Measurements from ENCODE around the gene PARL. TPM values are rescaled to one million over a fixed set of nuclear protein-coding genes. Genes with fewer than 3 reads are reported as not detected.
A peak's percentile ranks its signal among the peaks of the same experiment; 100 is the strongest.

PARL gene, protein sequence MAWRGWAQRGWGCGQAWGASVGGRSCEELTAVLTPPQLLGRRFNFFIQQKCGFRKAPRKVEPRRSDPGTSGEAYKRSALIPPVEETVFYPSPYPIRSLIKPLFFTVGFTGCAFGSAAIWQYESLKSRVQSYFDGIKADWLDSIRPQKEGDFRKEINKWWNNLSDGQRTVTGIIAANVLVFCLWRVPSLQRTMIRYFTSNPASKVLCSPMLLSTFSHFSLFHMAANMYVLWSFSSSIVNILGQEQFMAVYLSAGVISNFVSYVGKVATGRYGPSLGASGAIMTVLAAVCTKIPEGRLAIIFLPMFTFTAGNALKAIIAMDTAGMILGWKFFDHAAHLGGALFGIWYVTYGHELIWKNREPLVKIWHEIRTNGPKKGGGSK
- total RNA-seq, result 10 to 100 TPM; 40.8 to 57.0 (median 47.6) TPM

DNA sequence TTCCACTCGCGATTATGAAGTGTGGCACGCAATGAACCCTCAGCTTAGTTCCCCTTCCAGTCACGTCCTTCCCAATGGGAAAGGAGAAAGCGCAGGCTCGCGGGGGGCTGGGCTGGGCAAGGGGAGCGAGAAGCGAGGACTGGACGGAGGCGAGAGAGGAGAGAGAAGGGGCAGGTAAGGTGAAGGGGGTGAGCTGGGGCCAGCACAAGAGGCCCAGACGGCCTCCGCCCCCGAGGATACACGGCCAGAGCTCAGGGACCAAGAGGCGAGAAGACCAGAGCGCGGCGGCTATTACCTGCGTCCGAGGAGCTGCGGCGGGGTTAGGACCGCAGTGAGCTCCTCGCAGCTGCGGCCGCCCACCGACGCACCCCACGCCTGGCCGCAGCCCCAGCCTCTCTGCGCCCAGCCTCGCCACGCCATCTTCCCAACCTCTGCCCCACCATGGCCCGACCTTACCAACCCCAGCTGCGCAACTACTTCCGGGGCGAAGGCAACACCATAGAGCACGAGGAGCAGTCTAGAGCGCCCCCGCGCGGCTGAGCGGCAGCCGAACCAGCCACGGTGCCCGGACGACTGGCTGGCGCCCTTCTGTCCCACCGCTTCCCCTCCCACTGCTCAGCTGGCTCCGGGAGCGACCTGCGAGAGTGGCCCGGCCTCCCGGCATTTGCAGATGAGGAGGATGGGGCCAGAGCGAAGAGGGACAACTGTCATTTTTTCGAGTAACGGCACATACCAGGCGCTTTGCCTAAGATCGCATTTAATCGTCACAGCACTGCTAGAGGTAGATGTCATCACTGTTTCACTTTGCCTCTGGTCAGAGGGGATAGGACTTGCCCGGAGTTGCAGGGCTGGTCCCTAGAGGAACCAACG is at the start of gene PARL:
PARL (minus strand) TSS at position 454 of the 870 bp plus-strand sequence; CDS start at position 420, 34 bp downstream.
- TF ChIP-seq, protein P1, sequence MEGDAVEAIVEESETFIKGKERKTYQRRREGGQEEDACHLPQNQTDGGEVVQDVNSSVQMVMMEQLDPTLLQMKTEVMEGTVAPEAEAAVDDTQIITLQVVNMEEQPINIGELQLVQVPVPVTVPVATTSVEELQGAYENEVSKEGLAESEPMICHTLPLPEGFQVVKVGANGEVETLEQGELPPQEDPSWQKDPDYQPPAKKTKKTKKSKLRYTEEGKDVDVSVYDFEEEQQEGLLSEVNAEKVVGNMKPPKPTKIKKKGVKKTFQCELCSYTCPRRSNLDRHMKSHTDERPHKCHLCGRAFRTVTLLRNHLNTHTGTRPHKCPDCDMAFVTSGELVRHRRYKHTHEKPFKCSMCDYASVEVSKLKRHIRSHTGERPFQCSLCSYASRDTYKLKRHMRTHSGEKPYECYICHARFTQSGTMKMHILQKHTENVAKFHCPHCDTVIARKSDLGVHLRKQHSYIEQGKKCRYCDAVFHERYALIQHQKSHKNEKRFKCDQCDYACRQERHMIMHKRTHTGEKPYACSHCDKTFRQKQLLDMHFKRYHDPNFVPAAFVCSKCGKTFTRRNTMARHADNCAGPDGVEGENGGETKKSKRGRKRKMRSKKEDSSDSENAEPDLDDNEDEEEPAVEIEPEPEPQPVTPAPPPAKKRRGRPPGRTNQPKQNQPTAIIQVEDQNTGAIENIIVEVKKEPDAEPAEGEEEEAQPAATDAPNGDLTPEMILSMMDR (IDR thresholded peaks at IDR 0.05), result peak in 2 of 3 donors; percentile 25 to 64
- ATAC-seq (ENCODE audit: low FRiP score) (peak; percentile 100), DNase-seq (ENCODE audit: low spot score) (peak; percentile 97)

DNA sequence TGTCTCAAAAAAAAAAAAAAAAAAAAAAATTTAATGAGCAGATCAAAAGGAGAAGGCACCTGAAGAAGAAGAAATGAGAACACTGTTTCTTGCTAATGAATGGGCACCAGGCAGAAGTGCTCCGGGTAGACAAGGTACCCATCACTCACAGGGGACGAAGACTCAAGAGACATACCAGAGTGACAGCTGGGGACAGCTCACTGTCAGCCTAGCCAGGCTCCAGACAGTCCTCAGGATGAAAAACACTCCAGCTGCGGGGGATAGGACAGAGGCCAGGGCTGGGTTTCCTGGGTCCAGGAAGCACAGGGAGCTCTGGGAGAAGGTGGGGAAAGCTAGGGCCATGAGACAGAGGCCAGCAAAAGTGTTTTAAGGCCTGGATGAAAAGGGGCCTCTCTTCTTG is 48.5 kb upstream of the PARL start:
- DNase-seq (ENCODE audit: low spot score) (no peak), ATAC-seq (ENCODE audit: low FRiP score) (no peak)
- TF ChIP-seq, protein P1 (IDR thresholded peaks at IDR 0.05), result no peak

DNA sequence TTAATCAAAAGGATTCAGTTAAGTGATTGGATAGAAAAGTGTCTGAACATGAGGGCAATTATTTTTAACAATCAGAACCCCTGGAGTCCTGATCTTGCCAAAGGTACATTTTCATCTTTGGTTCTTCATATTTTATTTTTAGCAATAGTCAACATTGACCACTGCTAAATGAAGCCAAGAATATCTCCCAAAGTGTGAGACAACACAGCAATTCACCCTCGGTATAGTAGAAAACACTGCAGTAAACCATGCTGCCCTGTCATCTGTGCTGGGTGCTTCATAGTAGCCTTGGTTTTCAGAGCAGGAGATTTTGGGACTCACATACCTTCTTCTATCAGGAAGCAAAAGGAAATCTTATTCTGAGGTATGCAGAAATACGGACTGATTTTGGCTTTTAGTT is 47.2 kb upstream of the PARL start:
- TF ChIP-seq, protein P1 (IDR thresholded peaks at IDR 0.05), result no peak
- no peak for ATAC-seq (ENCODE audit: low FRiP score)
- DNase-seq (ENCODE audit: low spot score), result no peak

DNA sequence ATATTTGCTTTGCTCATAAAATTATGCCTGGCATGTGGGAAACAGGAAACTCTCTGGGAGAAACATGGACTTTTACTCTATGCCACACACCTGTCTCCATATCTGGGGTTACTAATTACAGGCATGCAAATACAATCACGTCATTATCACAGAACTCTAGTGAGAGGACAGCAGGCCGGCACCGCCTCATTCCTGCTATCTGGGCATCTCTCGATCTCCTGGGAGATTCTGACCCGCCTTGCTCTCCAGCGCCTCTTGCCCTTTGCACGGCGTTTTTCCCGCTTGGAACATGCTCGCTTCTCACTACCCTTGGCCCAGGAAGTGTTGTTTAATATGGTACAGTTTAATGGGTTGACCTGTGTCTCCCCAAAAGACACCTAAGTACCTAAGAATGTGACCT is 45.4 kb upstream of the PARL start:
- TF ChIP-seq, protein P1 (IDR thresholded peaks at IDR 0.05), result no peak
- DNase-seq (ENCODE audit: low spot score) (no peak), ATAC-seq (ENCODE audit: low FRiP score) (no peak)

DNA sequence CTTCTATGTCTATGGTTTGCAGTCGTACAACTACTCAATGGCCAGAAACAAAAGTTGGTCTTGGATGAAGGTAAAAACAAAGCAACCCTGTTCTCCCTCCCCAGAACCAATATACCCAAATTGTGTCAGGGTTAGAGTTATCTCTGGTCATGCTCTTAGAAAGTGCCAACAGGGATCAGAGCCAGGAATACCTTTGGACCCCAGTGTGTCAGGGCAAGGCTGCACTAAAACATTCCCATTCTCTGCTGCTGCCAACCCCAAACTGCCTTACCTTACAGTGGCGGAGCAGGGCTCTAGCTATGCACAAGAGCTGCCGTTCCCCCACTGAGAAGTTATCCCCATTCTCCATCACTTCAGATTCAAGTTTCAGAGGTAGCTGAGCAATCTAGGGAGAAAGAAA is 42.4 kb upstream of the PARL start:
- ATAC-seq (ENCODE audit: low FRiP score), result no peak
- TF ChIP-seq, protein P1 (IDR thresholded peaks at IDR 0.05), result no peak
- no peak for DNase-seq (ENCODE audit: low spot score)

DNA sequence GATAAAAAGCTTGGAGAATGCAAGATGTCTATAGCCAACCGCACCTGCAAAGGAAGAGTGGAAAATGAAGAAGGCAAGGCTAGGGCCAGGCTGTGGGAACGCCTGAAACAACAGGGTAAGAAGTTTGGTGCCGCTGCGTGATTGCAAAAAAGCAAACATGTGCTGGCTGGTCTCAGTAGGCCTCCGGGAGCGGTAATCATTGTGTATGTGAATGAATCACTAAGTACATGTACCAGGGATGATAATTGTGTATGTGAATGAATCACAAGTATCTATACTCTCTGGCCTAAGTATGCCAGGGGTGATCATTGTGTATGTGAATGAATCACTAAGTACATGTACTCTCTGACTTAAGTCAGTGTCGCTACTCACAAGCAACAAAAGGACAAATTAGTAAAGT is 40.3 kb upstream of the PARL start:
- DNase-seq (ENCODE audit: low spot score), result no peak
- ATAC-seq (ENCODE audit: low FRiP score), result no peak
- TF ChIP-seq, protein P1 (IDR thresholded peaks at IDR 0.05), result no peak

Data from omental fat pad (tissue), 4 donors.